Measurements from ENCODE around the gene NDUFB5.

DNA sequence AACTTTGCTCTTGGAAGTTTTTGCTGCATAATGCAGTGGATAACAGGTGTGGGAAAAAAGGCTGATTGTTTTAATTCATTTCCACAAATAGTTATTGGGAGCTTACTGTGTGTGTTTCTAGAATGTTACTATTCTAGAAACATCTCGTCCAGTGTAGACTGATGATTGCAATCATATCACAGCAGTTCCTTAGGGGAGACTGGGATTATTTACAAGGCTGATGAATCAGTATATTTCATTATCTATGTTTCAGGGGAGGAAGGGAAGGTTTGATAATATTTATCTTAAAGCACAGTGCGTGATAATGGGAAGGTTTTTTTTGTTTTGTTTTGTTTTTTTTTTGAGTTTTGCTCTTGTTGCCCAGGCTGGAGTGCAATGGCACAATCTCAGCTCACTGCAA lies 50.6 kb downstream of the NDUFB5 start:
- TF ChIP-seq, protein P1, sequence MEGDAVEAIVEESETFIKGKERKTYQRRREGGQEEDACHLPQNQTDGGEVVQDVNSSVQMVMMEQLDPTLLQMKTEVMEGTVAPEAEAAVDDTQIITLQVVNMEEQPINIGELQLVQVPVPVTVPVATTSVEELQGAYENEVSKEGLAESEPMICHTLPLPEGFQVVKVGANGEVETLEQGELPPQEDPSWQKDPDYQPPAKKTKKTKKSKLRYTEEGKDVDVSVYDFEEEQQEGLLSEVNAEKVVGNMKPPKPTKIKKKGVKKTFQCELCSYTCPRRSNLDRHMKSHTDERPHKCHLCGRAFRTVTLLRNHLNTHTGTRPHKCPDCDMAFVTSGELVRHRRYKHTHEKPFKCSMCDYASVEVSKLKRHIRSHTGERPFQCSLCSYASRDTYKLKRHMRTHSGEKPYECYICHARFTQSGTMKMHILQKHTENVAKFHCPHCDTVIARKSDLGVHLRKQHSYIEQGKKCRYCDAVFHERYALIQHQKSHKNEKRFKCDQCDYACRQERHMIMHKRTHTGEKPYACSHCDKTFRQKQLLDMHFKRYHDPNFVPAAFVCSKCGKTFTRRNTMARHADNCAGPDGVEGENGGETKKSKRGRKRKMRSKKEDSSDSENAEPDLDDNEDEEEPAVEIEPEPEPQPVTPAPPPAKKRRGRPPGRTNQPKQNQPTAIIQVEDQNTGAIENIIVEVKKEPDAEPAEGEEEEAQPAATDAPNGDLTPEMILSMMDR (IDR thresholded peaks at IDR 0.05), result no peak
- TF ChIP-seq POLR2A (IDR thresholded peaks at IDR 0.05), result no peak
- TF ChIP-seq POLR2AphosphoS5 (IDR thresholded peaks at IDR 0.05), result no peak

All from sigmoid colon (tissue), 4 donors.